Nephron progenitor cell (in vitro differentiated cells): Measurements from ENCODE around the gene OST4.

Experiments
- DNase-seq: peaks from one replicate; pipeline ENCODE4 v3.0.0; 2021
- H3K27ac Mint-ChIP-seq: 2 replicates; pipeline ENCODE4 v1.8.0; 2021; ENCODE audit warnings: mild to moderate bottlenecking, moderate library complexity, mixed read lengths
- H3K27me3 Mint-ChIP-seq: 2 replicates; pipeline ENCODE4 v1.8.0; 2021; ENCODE audit warnings: mild to moderate bottlenecking, low read depth, mixed read lengths; ENCODE audit not compliant: poor library complexity
- H3K36me3 Mint-ChIP-seq: 2 replicates; pipeline ENCODE4 v1.8.0; 2021; ENCODE audit warnings: low read depth, mixed read lengths
- H3K4me1 Mint-ChIP-seq: 2 replicates; pipeline ENCODE4 v1.8.0; 2021; ENCODE audit warnings: mixed read lengths
- H3K4me3 Mint-ChIP-seq: 2 replicates; pipeline ENCODE4 v1.8.0; 2021; ENCODE audit warnings: mild to moderate bottlenecking, moderate library complexity, mixed read lengths
- H3K9me3 Mint-ChIP-seq: 2 replicates; pipeline ENCODE4 v1.8.0; 2021; ENCODE audit warnings: mild to moderate bottlenecking, moderate library complexity, mixed read lengths
- CTCF ChIP-seq: fragments of 200-600 bp; sonication (generic); IDR thresholded peaks from 2 replicates; pipeline ENCODE4 v1.5.0; 2021; ENCODE audit warnings: antibody characterized with exemption

The OST4 gene

GRCh38 chr2:27084297-27085061 lies 13.0 kb upstream of the OST4 start:
- no peak for TF ChIP-seq CTCF
- Mint-ChIP-seq H3K27ac (no peak overlapping the region), H3K4me1 (peaks cover 48% of the 10 kb centered on the region)

GRCh38 chr2:27083410-27084296 lies 12.2 kb upstream of the OST4 start:
- Mint-ChIP-seq H3K9me3 (no peaks in the 10 kb centered on the region), H3K4me3 (no peak overlapping the region), H3K4me1 (peaks cover 53% of the 10 kb centered on the region), H3K27ac (no peak overlapping the region), H3K36me3 (no peaks in the 10 kb centered on the region), H3K27me3 (peaks cover 27% of the 10 kb centered on the region)
- no peak for TF ChIP-seq CTCF
- no peak for DNase-seq

More at GRCh38 chr2:27084297-27085061, 13.0 kb upstream of the OST4 start:
- peak overlapping the region; percentile 34 for H3K4me3 Mint-ChIP-seq
- H3K36me3 Mint-ChIP-seq: no peaks in the 10 kb centered on the region
- H3K27me3 Mint-ChIP-seq: peaks cover 29% of the 10 kb centered on the region
- no peak for DNase-seq
- no peaks in the 10 kb centered on the region for H3K9me3 Mint-ChIP-seq

- Mint-ChIP-seq H3K4me3 (no peak overlapping the region), H3K27me3 (peaks cover 19% of the 10 kb centered on the region), H3K4me1 (peaks cover 61% of the 10 kb centered on the region), H3K36me3 (no peaks in the 10 kb centered on the region), H3K27ac (no peak overlapping the region), H3K9me3 (no peaks in the 10 kb centered on the region)
- no peak for DNase-seq
- TF ChIP-seq CTCF: no peak
Observed at GRCh38 chr2:27082773-27083409, 11.4 kb upstream of the OST4 start.

- DNase-seq: no peak
- Mint-ChIP-seq H3K27ac (no peak overlapping the region), H3K9me3 (no peaks in the 10 kb centered on the region), H3K27me3 (peaks cover 12% of the 10 kb centered on the region), H3K4me1 (peaks cover 61% of the 10 kb centered on the region), H3K4me3 (no peak overlapping the region), H3K36me3 (no peaks in the 10 kb centered on the region)
- no peak for TF ChIP-seq CTCF
Observed at GRCh38 chr2:27081984-27082772, 10.7 kb upstream of the OST4 start.

GRCh38 chr2:27080603-27080936 lies 9.1 kb upstream of the OST4 start:
- H3K27ac Mint-ChIP-seq: no peak overlapping the region
- H3K4me3 Mint-ChIP-seq: peak overlapping the region; percentile 72
- H3K4me1 Mint-ChIP-seq: peaks cover 72% of the 10 kb centered on the region
- no peaks in the 10 kb centered on the region for H3K9me3 Mint-ChIP-seq
- no peak for DNase-seq
- H3K27me3 Mint-ChIP-seq: peaks cover 5% of the 10 kb centered on the region
- no peaks in the 10 kb centered on the region for H3K36me3 Mint-ChIP-seq
- no peak for TF ChIP-seq CTCF
